Sigmoid colon (tissue), 4 donors: Measurements from ENCODE around the gene KCNIP3.

Experiments used
- CTCF ChIP-seq, 4 experiments: fragments of 450-650 bp in 3 of 4; fragments of 200-600 bp in 1 of 4; IDR thresholded peaks; one replicate each; pipeline ENCODE4 v1.5.1; 2016 to 2019; ENCODE audit warnings: antibody characterized with exemption in 4 of 4, mild to moderate bottlenecking in 3 of 4, moderate library complexity in 2 of 4
- EP300 ChIP-seq, 4 donors: sonication (generic); formaldehyde crosslinking; IDR thresholded peaks; one replicate each; pipeline ENCODE4 v1.6.1; 2017; ENCODE audit warnings: antibody characterized with exemption in 4 of 4
- POLR2A ChIP-seq, 2 donors: fragments of 450-650 bp; IDR thresholded peaks; one replicate each; pipeline ENCODE4 v1.6.1; 2016; ENCODE audit warnings: antibody characterized with exemption in 2 of 2, mild to moderate bottlenecking in 2 of 2, moderate library complexity in 2 of 2
- POLR2AphosphoS5 ChIP-seq, 4 donors: sonication (generic); formaldehyde crosslinking; IDR thresholded peaks; one replicate each; pipeline ENCODE4 v1.6.1; 2017; ENCODE audit warnings: antibody characterized with exemption in 4 of 4

- TF ChIP-seq CTCF (IDR thresholded peaks at IDR 0.05) = no peak
- TF ChIP-seq POLR2AphosphoS5 (IDR thresholded peaks at IDR 0.05) = no peak
- no peak for TF ChIP-seq EP300 (IDR thresholded peaks at IDR 0.05)
- no peak for TF ChIP-seq POLR2A (IDR thresholded peaks at IDR 0.05)
Observed at GRCh38 chr2:95320986-95321767, 24.0 kb downstream of the KCNIP3 start.
